Endothelial cell of umbilical vein (primary cell): Measurements from ENCODE around the gene RETREG2.

Experiments used
- JUN ChIP-seq: IDR thresholded peaks from 2 replicates; pipeline ENCODE4 v1.6.1; 2011; ENCODE audit warnings: borderline replicate concordance, low read depth; ENCODE audit not compliant: insufficient read length, insufficient read depth
- TF ChIP-seq, protein P1 (sequence below), 2 donors: IDR thresholded peaks; 1 replicate in 1 of 2; 2 replicates in 1 of 2; pipeline ENCODE4 v1.5.1; 2011; ENCODE audit warnings: low read length in 2 of 2, mild to moderate bottlenecking in 2 of 2, moderate library complexity in 2 of 2, control low read depth in 1 of 2, inconsistent platforms in 1 of 2, low read depth in 1 of 2; ENCODE audit not compliant: insufficient read depth in 1 of 2; ENCODE audit errors: extremely low read depth in 1 of 2
- TF ChIP-seq, protein P2 (sequence below): IDR thresholded peaks from 2 replicates; pipeline ENCODE4 v1.6.1; 2011; ENCODE audit not compliant: insufficient read depth, insufficient read length

DNA sequence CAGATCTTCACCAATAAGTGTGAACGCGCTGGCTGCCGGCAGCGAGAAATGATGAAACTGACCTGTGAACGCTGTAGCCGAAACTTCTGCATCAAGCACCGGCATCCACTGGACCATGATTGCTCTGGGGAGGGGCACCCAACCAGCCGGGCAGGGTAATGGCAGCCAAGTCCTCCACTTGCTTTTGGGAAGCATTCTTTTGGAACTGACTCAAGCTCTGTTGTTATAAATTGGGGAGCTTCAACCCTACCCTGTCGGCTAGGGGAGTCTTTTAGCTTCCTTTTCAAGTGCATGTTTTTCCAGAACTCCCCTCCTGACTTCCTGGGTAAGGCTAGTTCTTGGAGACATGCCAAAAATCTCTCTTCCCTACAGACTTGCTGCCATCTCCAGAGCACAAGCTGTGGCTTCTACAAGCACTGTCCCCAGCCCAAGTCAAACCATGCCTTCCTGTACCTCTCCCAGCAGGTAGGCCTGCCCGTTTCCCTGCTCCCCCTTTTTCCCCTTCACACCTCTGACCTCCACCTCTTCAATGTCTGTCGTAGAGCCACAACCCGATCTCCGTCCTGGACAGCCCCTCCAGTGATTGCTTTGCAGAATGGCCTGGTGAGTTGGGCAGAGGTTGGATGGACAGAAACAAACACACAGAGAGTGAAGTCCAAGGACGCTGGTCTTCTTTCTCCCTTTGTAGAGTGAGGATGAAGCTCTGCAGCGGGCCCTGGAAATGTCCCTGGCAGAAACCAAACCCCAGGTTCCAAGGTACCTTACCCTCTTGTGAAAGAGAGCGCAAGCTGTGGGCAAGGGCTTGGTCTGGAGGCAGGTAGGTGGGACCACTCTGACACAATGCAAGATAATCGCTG, 30.0 kb downstream of the RETREG2 start:
- TF ChIP-seq, protein P1, sequence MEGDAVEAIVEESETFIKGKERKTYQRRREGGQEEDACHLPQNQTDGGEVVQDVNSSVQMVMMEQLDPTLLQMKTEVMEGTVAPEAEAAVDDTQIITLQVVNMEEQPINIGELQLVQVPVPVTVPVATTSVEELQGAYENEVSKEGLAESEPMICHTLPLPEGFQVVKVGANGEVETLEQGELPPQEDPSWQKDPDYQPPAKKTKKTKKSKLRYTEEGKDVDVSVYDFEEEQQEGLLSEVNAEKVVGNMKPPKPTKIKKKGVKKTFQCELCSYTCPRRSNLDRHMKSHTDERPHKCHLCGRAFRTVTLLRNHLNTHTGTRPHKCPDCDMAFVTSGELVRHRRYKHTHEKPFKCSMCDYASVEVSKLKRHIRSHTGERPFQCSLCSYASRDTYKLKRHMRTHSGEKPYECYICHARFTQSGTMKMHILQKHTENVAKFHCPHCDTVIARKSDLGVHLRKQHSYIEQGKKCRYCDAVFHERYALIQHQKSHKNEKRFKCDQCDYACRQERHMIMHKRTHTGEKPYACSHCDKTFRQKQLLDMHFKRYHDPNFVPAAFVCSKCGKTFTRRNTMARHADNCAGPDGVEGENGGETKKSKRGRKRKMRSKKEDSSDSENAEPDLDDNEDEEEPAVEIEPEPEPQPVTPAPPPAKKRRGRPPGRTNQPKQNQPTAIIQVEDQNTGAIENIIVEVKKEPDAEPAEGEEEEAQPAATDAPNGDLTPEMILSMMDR (IDR thresholded peaks at IDR 0.05; ENCODE audit: extremely low read depth in 1 of 2, insufficient read depth in 1 of 2, low read depth in 1 of 2, low read length in 2 of 2) = no peak
- TF ChIP-seq JUN = no peak
- TF ChIP-seq, protein P2, sequence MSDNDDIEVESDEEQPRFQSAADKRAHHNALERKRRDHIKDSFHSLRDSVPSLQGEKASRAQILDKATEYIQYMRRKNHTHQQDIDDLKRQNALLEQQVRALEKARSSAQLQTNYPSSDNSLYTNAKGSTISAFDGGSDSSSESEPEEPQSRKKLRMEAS = no peak
